ENCODE results near the gene MRGPRE. TPM values are rescaled to one million over a fixed set of nuclear protein-coding genes. Genes with fewer than 3 reads are reported as not detected.
A peak's percentile ranks its signal among the peaks of the same experiment; 100 is the strongest.

MRGPRE gene
- total and polyA plus RNA-seq, 7 donors: 0.10 to 1.4 (median 0.70) TPM; not detected in 3

- no peak for DNase-seq
- WGBS, 2 donors: 42 to 78% methylated on average over 6 of the region's 6 CpGs
- intact Hi-C loops (cut with DNase I): no loop called here
Measured at GRCh38 chr11:3231550-3231850, 717 bp downstream of the MRGPRE start.

GRCh38 chr11:3230636-3231549 is 1.3 kb downstream of the MRGPRE start:
- no peak overlapping the region for H3K27ac ChIP-seq
- 70 to 83% methylated on average over 12 of the region's 12 CpGs for WGBS, 2 donors
- H3K27me3 ChIP-seq: peaks cover 0 to 14% (median 0%) of the 10 kb centered on the region in 3 donors
- intact Hi-C loops (cut with DNase I): no loop called here
- DNase-seq: peak; percentile 52
- H3K4me1 ChIP-seq: peaks cover 0 to 10% (median 0%) of the 10 kb centered on the region in 4 donors
- no peaks in the 10 kb centered on the region for H3K36me3 ChIP-seq
- no peak overlapping the region for H3K4me3 ChIP-seq
- TF ChIP-seq EP300 (IDR thresholded peaks at IDR 0.05) (no peak), POLR2AphosphoS5 (IDR thresholded peaks at IDR 0.05) (no peak), CTCF (IDR thresholded peaks at IDR 0.05) (no peak), POLR2A (IDR thresholded peaks at IDR 0.05) (no peak)
- no peaks in the 10 kb centered on the region for H3K9me3 ChIP-seq

More at GRCh38 chr11:3231550-3231850, 717 bp downstream of the MRGPRE start:
- H3K4me1 ChIP-seq: peaks cover 0 to 10% (median 0%) of the 10 kb centered on the region in 4 donors
- TF ChIP-seq CTCF (IDR thresholded peaks at IDR 0.05): no peak
- no peak for TF ChIP-seq POLR2A (IDR thresholded peaks at IDR 0.05)
- no peak for TF ChIP-seq POLR2AphosphoS5 (IDR thresholded peaks at IDR 0.05)
- no peak for TF ChIP-seq EP300 (IDR thresholded peaks at IDR 0.05)
- H3K4me3 ChIP-seq: peak overlapping the region in 2 of 4 donors; percentile 12 to 26
- no peaks in the 10 kb centered on the region for H3K36me3 ChIP-seq
- H3K9me3 ChIP-seq: no peaks in the 10 kb centered on the region
- H3K27ac ChIP-seq: no peak overlapping the region
- H3K27me3 ChIP-seq: peaks cover 0 to 14% (median 0%) of the 10 kb centered on the region in 3 donors

- intact Hi-C loops (cut with DNase I): no loop called here
- Histone ChIP-seq H3K4me1 (peaks cover 0 to 10% (median 0%) of the 10 kb centered on the region in 4 donors), H3K27me3 (peaks cover 0 to 14% (median 0%) of the 10 kb centered on the region in 3 donors), H3K4me3 (no peak overlapping the region), H3K36me3 (no peaks in the 10 kb centered on the region), H3K27ac (no peak overlapping the region), H3K9me3 (no peaks in the 10 kb centered on the region)
- 76 to 85% methylated on average over 21 of the region's 21 CpGs for WGBS, 2 donors
- TF ChIP-seq POLR2AphosphoS5 (IDR thresholded peaks at IDR 0.05) (no peak), POLR2A (IDR thresholded peaks at IDR 0.05) (no peak), CTCF (IDR thresholded peaks at IDR 0.05) (no peak), EP300 (IDR thresholded peaks at IDR 0.05) (no peak)
- DNase-seq: no peak
Measured at GRCh38 chr11:3229673-3230630, 2.3 kb downstream of the MRGPRE start.

DNA sequence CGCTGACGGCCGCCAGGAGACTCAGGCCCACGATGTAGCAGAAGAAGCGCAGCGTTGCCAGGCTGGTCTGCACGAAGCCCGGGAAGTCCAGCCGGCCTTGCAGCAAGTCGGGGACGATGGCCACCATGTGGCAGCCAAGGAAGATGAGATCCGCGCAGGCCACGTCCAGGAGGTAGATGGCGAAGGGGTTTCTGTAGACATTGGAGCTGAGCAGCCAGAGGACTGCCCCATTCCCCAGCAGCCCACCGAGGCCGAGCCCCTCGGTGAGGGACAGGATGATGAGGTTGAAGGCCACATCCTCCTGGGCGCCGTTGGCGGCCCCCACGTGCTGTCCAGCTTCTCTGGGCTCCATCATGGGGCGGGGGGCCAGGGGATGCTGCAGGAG is 3.8 kb downstream of the MRGPRE start:
- 86 to 87% methylated on average over 23 of the region's 23 CpGs for WGBS, 2 donors
- DNase-seq: no peak
- H3K36me3 ChIP-seq: no peaks in the 10 kb centered on the region
- TF ChIP-seq POLR2AphosphoS5 (IDR thresholded peaks at IDR 0.05) (no peak), CTCF (IDR thresholded peaks at IDR 0.05) (no peak)
- H3K4me3 ChIP-seq: no peak overlapping the region
- peaks cover 0 to 10% (median 0%) of the 10 kb centered on the region in 4 donors for H3K4me1 ChIP-seq
- no peak overlapping the region for H3K27ac ChIP-seq
- intact Hi-C loops (cut with DNase I): no loop called here
- no peaks in the 10 kb centered on the region for H3K9me3 ChIP-seq
- H3K27me3 ChIP-seq: peaks cover 0 to 23% (median 1%) of the 10 kb centered on the region in 3 donors

Measured in sigmoid colon (tissue), 7 donors.